ENCODE data around the gene TMEM74B.
"Not testable (repeated sequence)": the region's sequence is repeated elsewhere in the genome, so short reads cannot be mapped to it uniquely, and the experiment has no call there.

Gene TMEM74B

GRCh38 chr20:1184638-1185315 lies at the start of gene TMEM74B:
TMEM74B (minus strand) TSS chr20:1184981; CDS start chr20:1183801, 1,180 bp downstream.
- no peak for DNase-seq (ENCODE audit: extremely low read depth in 1 of 2, low read depth in 1 of 2)

- no peak for DNase-seq (ENCODE audit: extremely low read depth in 1 of 2, low read depth in 1 of 2)
Observed at GRCh38 chr20:1232286-1233111, 47.7 kb upstream of the TMEM74B start.

GRCh38 chr20:1229541-1229940 lies 44.8 kb upstream of the TMEM74B start:
- DNase-seq (ENCODE audit: extremely low read depth in 1 of 2, low read depth in 1 of 2), result no peak

GRCh38 chr20:1225783-1226654 lies 41.2 kb upstream of the TMEM74B start, which contains the start of gene RAD21L1:
RAD21L1 (plus strand) TSS chr20:1226044; CDS start chr20:1228454, 2,410 bp downstream.
- DNase-seq (ENCODE audit: extremely low read depth in 1 of 2, low read depth in 1 of 2), result peak; percentile 56 to 60

- no peak for DNase-seq (ENCODE audit: extremely low read depth in 1 of 2, low read depth in 1 of 2)
Observed at GRCh38 chr20:1225263-1225782, 40.5 kb upstream of the TMEM74B start.

- no peak for DNase-seq (ENCODE audit: extremely low read depth in 1 of 2, low read depth in 1 of 2)
Observed at GRCh38 chr20:1224205-1224890, 39.6 kb upstream of the TMEM74B start.

- DNase-seq (ENCODE audit: extremely low read depth in 1 of 2, low read depth in 1 of 2), result not testable (repeated sequence)
Observed at GRCh38 chr20:1222750-1223149, 38.0 kb upstream of the TMEM74B start.

GRCh38 chr20:1216527-1217427 lies 32.0 kb upstream of the TMEM74B start:
- DNase-seq (ENCODE audit: extremely low read depth in 1 of 2, low read depth in 1 of 2), result not testable (repeated sequence)

- DNase-seq (ENCODE audit: extremely low read depth in 1 of 2, low read depth in 1 of 2), result peak in 1 of 2 donors; percentile 76
Observed at GRCh38 chr20:1215386-1216170, 30.8 kb upstream of the TMEM74B start.

- DNase-seq (ENCODE audit: extremely low read depth in 1 of 2, low read depth in 1 of 2), result no peak
Observed at GRCh38 chr20:1214838-1215261, 30.1 kb upstream of the TMEM74B start.

- DNase-seq (ENCODE audit: extremely low read depth in 1 of 2, low read depth in 1 of 2), result peak in 1 of 2 donors; percentile 55
Observed at GRCh38 chr20:1212607-1213396, 28.0 kb upstream of the TMEM74B start.

GRCh38 chr20:1212023-1212422 lies 27.2 kb upstream of the TMEM74B start:
- no peak for DNase-seq (ENCODE audit: extremely low read depth in 1 of 2, low read depth in 1 of 2)

- DNase-seq (ENCODE audit: extremely low read depth in 1 of 2, low read depth in 1 of 2), result no peak
Observed at GRCh38 chr20:1210501-1210900, 25.7 kb upstream of the TMEM74B start.

GRCh38 chr20:1209447-1210387 lies 24.9 kb upstream of the TMEM74B start:
- no peak for DNase-seq (ENCODE audit: extremely low read depth in 1 of 2, low read depth in 1 of 2)

GRCh38 chr20:1207293-1207878 lies 22.6 kb upstream of the TMEM74B start:
- no peak for DNase-seq (ENCODE audit: extremely low read depth in 1 of 2, low read depth in 1 of 2)

Measured in stimulated activated CD8-positive, alpha-beta memory T cell treated with anti-CD3 and anti-CD28 coated beads, Interleukin-7, amount 100 ng/mL, for 48 hours (primary cell).